HepG2 (cell line): ENCODE measurements around the gene SRF. TPM values are rescaled to one million over a fixed set of nuclear protein-coding genes. Genes with fewer than 3 reads are reported as not detected.

Source experiments
- AGO1 ChIP-seq: fragments of 200-400 bp; formaldehyde crosslinking; IDR thresholded peaks from 2 replicates; pipeline ENCODE4 v1.6.1; 2017; ENCODE audit warnings: mild to moderate bottlenecking, low read depth, low read length, moderate library complexity; ENCODE audit not compliant: poor library complexity, severe bottlenecking
- HNRNPL ChIP-seq: fragments of 200-400 bp; formaldehyde crosslinking; IDR thresholded peaks from 2 replicates; pipeline ENCODE4 v1.6.1; 2017; ENCODE audit warnings: mild to moderate bottlenecking, low read depth, low read length
- MAZ ChIP-seq, 2 experiments: sonication (generic) in 1 of 2; formaldehyde crosslinking in 1 of 2; IDR thresholded peaks; 2 replicates each; pipeline versions ENCODE4 v1.5.0 to v1.6.1; 2012 to 2020; ENCODE audit warnings: low read depth in 2 of 2, mild to moderate bottlenecking in 2 of 2, borderline replicate concordance in 1 of 2, improper control_type of control experiment in 1 of 2, low read length in 1 of 2, missing genetic modification reagents in 1 of 2, moderate library complexity in 1 of 2
- MXI1 ChIP-seq: IDR thresholded peaks from 3 replicates; pipeline ENCODE4 v1.6.1; 2012; ENCODE audit warnings: low read depth, low read length, inconsistent platforms, borderline replicate concordance
- PITX1 ChIP-seq: sonication (generic); formaldehyde crosslinking; IDR thresholded peaks from 2 replicates; pipeline ENCODE4 v1.5.1; 2020; ENCODE audit warnings: mild to moderate bottlenecking, missing genetic modification reagents
- PRDM15 ChIP-seq: sonication (generic); formaldehyde crosslinking; IDR thresholded peaks from 2 replicates; pipeline ENCODE4 v1.4.0; 2020; ENCODE audit warnings: missing genetic modification reagents
- SRSF9 ChIP-seq: fragments of 200-400 bp; formaldehyde crosslinking; IDR thresholded peaks from 2 replicates; pipeline ENCODE4 v1.6.1; 2018; ENCODE audit warnings: borderline replicate concordance, mild to moderate bottlenecking, low read depth, low read length; ENCODE audit not compliant: insufficient read depth, poor library complexity, severe bottlenecking
- U2AF2 ChIP-seq: fragments of 200-400 bp; formaldehyde crosslinking; IDR thresholded peaks from 2 replicates; pipeline ENCODE4 v1.6.1; 2017; ENCODE audit warnings: low read depth, mild to moderate bottlenecking, low read length
- ZBTB7B ChIP-seq: sonication (generic); formaldehyde crosslinking; IDR thresholded peaks from 2 replicates; pipeline ENCODE4 v1.4.0; 2020; ENCODE audit warnings: missing genetic modification reagents
- ZBTB8A ChIP-seq: sonication (generic); formaldehyde crosslinking; IDR thresholded peaks from 2 replicates; pipeline ENCODE4 v1.4.0; 2020; ENCODE audit warnings: mild to moderate bottlenecking, low read depth, missing genetic modification reagents, borderline replicate concordance
- ZC3H13 ChIP-seq: sonication (generic); formaldehyde crosslinking; IDR thresholded peaks from 2 replicates; pipeline ENCODE4 v1.8.1; 2023; ENCODE audit warnings: mild to moderate bottlenecking, missing genetic modification reagents, moderate library complexity
- ZSCAN22 ChIP-seq: sonication (generic); formaldehyde crosslinking; IDR thresholded peaks from 2 replicates; pipeline ENCODE4 v1.4.0; 2020; ENCODE audit warnings: mild to moderate bottlenecking, missing genetic modification reagents
- ZSCAN29 ChIP-seq: sonication (generic); formaldehyde crosslinking; conservative IDR thresholded peaks from 2 replicates; pipeline ENCODE4 v1.4.0; 2020; ENCODE audit warnings: mild to moderate bottlenecking, missing genetic modification reagents
- polyA plus RNA-seq, 8 experiments: library from polyadenylated mRNA; depleted of rRNA in 3 of 8; stranded (reverse) in 7 of 8; unstranded in 1 of 8; fragments of >200 nt; fragmentation: Illumina TruSeq in 4 of 8; extraction: Trizol in 4 of 8; gene quantifications; 2 replicates each; pipeline versions ENCODE4 v1.2.1 to v1.2.3, GENCODE V29; 2011 to 2016; ENCODE audit warnings: low read depth in 4 of 8, missing spikeins in 1 of 8, mixed read lengths in 1 of 8; ENCODE audit not compliant: insufficient read depth in 1 of 8
- total RNA-seq, 5 experiments: library from RNA; depleted of rRNA; stranded (reverse); fragments of >200 nt; fragmentation: Illumina TruSeq; extraction: Trizol; gene quantifications; 2 replicates each; pipeline ENCODE4 v1.2.3, GENCODE V29; 2016; ENCODE audit warnings: low read depth in 1 of 5
- TF ChIP-seq, protein P1 (sequence below): sonication (generic); formaldehyde crosslinking; IDR thresholded peaks from 2 replicates; pipeline ENCODE4 v1.9.0; 2021; ENCODE audit warnings: mild to moderate bottlenecking, missing genetic modification reagents

SRF gene
- total and polyA plus RNA-seq, 2 of the 13 experiments (the other 11 are each of a cell fraction or from before 2014, with no cell fraction given) = 25.5 to 44.1 TPM

GRCh38 chr6:43172104-43173007, 1.3 kb downstream of the SRF start (continued):
- 0 out of 2 replicates have a peak, but pooled peaks have one; percentile 51 for TF ChIP-seq PITX1 (CRISPR knock-in tag)
- peak; percentile 64; the same call in 1 of the 2 replicates for TF ChIP-seq HNRNPL
- TF ChIP-seq ZBTB7B (CRISPR knock-in tag) = no peak
- no peak for TF ChIP-seq ZSCAN22 (CRISPR knock-in tag)
- TF ChIP-seq MAZ (IDR thresholded peaks at IDR 0.05; ENCODE audit: borderline replicate concordance, low read depth, low read length) = peak; percentile 72; the same call in 1 of the 2 replicates
- no peak; the same call in 1 of the 2 replicates for TF ChIP-seq MAZ (CRISPR knock-in tag; IDR thresholded peaks at IDR 0.05; ENCODE audit: low read depth)
- no peak for TF ChIP-seq SRSF9
- no peak for TF ChIP-seq ZBTB8A
- TF ChIP-seq PRDM15 = no peak
- TF ChIP-seq, protein P1, sequence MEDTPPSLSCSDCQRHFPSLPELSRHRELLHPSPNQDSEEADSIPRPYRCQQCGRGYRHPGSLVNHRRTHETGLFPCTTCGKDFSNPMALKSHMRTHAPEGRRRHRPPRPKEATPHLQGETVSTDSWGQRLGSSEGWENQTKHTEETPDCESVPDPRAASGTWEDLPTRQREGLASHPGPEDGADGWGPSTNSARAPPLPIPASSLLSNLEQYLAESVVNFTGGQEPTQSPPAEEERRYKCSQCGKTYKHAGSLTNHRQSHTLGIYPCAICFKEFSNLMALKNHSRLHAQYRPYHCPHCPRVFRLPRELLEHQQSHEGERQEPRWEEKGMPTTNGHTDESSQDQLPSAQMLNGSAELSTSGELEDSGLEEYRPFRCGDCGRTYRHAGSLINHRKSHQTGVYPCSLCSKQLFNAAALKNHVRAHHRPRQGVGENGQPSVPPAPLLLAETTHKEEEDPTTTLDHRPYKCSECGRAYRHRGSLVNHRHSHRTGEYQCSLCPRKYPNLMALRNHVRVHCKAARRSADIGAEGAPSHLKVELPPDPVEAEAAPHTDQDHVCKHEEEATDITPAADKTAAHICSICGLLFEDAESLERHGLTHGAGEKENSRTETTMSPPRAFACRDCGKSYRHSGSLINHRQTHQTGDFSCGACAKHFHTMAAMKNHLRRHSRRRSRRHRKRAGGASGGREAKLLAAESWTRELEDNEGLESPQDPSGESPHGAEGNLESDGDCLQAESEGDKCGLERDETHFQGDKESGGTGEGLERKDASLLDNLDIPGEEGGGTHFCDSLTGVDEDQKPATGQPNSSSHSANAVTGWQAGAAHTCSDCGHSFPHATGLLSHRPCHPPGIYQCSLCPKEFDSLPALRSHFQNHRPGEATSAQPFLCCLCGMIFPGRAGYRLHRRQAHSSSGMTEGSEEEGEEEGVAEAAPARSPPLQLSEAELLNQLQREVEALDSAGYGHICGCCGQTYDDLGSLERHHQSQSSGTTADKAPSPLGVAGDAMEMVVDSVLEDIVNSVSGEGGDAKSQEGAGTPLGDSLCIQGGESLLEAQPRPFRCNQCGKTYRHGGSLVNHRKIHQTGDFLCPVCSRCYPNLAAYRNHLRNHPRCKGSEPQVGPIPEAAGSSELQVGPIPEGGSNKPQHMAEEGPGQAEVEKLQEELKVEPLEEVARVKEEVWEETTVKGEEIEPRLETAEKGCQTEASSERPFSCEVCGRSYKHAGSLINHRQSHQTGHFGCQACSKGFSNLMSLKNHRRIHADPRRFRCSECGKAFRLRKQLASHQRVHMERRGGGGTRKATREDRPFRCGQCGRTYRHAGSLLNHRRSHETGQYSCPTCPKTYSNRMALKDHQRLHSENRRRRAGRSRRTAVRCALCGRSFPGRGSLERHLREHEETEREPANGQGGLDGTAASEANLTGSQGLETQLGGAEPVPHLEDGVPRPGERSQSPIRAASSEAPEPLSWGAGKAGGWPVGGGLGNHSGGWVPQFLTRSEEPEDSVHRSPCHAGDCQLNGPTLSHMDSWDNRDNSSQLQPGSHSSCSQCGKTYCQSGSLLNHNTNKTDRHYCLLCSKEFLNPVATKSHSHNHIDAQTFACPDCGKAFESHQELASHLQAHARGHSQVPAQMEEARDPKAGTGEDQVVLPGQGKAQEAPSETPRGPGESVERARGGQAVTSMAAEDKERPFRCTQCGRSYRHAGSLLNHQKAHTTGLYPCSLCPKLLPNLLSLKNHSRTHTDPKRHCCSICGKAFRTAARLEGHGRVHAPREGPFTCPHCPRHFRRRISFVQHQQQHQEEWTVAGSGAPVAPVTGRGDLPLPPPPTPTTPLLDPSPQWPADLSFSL (CRISPR knock-in tag) = no peak
- no peak for TF ChIP-seq AGO1
- TF ChIP-seq U2AF2 = no peak
- no peak for TF ChIP-seq ZC3H13 (CRISPR knock-in tag)
- no peak; the same call in 1 of the 2 replicates for TF ChIP-seq ZSCAN29 (CRISPR knock-in tag)
- TF ChIP-seq MXI1 = no peak
